Fibroblast of skin of back (primary cell): Measurements from ENCODE around the gene APP.

ENCODE experiments used
- DNase-seq: peaks from one replicate; pipeline ENCODE4 v3.0.0-alpha.2; 2013

The APP gene

DNA sequence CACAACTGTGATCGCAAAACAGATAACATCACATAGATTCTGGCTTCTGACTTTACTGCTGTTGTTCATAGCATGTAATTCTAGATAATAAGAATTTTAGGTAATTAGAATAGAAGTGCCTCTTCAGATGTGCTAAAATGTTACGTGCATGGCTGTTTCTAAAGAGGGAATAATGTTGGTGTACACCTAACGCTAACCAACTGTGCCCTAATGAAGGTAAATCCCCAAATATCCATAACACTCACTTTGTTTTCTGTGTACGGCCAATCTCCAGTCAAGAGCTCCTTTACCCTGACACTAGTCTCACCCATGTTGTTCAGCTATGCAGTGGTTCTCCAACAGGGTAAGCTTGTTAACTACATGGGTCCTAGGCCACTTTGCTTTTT lies 44.4 kb downstream of the APP start:
- DNase-seq, result no peak

DNA sequence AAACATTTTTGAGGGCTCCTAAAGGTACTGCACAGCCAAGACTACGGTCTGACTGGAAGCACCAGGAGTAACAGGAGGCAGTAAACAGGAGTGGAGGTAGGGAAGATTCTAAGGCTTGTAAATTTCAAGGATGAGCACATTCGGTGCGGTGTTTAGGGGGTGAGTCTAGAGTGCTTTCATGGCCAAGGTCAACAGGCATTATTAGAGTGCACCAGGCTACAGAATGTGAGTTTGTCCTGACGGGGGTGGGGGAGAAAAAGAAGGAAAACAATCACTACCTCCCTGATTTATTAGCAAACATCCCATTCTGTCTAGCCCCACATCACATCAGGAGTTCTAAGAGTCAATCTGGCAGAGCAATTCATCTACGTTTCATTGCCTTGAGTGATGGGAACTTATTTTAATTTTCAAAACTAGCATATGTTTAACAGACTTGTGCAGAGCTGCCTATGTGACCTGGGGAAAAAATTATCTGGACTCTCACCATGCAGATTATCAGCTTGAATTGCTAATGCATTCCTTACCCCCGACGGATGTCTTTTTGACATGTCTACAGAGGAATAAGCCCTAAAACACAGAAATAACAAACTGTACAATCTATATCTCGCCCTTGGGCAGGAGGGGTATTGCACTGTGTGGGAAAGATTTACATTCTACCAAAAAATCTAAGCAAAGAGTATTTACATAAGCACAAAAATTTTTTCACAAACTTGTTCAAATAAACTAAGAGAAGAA lies 45.0 kb downstream of the APP start:
- DNase-seq, result peak; percentile 16

DNA sequence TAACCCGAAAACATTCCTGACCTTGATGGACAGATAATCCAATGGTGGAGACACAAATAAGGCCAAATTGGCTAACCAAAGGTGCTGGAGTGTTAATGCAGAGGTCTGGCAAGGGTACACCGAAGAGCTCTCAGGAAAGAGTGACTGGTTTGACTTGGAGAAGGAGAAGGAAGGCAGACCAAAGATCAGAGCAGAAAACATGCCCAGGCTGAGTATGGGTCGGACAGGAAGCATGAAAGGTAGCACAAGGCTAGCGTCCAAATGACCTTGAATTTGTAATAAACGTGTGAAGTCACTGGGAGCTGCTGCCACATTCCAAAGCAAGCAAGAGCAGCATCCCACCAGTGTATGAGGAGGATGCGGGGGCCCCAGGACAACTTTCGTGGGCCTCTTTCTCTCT lies 45.7 kb downstream of the APP start:
- DNase-seq, result no peak

DNA sequence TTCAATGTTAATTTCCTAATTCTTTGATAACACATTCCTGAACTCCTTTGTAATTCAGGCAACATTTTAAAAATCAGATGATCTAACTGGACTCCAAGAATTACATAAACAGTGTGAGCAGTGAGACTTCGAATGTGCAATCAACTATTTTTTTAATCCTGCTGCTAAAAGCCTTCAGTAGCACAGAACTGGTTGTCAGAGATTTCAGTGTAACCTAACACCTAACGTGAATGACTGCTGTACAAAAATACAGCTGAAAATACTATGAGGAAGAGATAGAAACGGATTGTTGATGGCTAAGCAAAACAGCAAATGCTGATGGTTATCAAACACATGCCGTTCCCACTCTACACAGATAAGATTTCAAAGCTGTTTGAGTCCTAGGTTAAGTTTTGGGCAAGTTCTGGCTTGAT lies 46.1 kb downstream of the APP start:
- DNase-seq, result peak; percentile 21

DNA sequence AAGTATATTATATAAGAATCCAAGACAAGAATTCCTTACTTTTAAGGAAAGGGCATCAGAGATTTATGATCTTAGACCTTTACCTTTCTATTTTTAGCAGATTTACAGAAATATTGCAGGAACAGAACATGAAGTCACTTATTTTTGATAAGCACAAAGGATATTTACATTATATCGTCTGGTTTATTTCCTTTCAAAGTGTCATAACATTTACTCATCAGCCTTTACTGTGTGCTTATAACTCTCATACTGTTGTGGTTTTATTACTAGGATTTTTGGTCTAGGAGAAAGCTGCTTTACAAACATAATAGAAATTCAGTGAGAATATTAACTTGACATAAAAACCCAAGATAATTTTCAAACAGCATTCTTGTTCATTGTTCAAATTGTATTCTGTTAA lies 47.6 kb downstream of the APP start:
- DNase-seq, result peak; percentile 41

DNA sequence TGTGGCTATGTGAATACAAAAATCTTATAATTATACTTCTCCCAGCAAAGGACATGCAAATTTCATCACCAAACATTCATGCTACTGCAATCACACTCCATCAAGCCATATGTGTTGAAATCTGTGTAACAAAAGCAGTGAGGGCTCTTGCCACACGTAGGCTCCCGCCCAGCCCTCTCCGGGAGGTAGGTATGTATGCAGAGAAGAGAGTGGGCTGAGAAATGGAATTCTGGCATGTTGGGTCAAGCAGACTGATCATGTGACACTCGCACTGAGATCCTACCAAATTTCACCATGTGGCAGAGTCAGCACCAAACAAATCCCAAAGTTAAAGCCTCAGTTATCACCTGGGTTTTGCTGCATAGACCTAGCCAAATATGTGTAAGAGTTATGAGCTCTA lies 49.7 kb downstream of the APP start:
- no peak for DNase-seq

DNA sequence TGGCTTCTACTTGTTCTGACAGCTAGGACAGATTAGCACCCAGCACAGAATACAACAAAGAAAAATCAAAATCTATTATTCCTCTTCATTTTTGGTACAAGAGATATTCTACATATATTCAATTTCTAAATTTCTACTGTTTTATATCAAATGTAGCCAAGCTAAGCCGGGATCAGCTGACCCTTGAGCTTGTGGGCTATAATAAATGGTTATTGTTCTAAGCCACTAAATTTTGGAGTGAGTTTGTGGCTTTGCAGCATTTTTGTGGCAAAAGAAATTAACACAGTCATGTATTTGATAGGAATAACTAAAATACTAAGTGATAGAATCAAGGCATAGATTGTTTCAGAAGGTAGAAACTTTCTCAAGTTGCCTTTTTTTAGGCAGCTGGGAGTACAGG lies 50.7 kb downstream of the APP start:
- no peak for DNase-seq

DNA sequence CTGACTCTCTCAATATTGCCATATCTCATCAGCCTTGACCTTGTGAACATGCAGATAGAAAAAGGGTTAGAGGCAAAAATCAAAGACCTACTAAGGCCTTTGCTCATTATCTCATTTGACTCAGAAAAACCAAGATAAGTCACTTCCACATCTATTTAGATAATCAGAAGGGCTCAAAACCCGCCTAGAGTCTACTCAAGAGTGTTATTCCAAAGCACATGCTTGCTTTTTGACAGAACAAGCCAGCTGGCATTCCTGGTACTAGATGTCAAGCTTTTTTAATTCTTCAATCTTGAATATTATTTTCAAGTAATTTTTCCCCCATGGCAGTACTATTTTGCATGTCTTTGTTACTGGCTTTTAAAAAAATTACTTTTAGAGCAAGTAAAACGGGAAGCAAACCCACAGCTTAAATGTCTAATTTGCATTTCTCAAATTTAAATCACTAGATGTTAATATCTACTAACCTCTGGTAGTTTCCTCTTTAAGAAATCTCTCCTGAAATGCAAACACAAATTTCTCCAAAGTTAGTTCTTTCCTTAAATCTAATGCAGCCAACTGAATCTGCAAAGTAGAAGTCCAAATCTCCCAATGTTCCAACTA lies 51.5 kb downstream of the APP start:
- no peak for DNase-seq

DNA sequence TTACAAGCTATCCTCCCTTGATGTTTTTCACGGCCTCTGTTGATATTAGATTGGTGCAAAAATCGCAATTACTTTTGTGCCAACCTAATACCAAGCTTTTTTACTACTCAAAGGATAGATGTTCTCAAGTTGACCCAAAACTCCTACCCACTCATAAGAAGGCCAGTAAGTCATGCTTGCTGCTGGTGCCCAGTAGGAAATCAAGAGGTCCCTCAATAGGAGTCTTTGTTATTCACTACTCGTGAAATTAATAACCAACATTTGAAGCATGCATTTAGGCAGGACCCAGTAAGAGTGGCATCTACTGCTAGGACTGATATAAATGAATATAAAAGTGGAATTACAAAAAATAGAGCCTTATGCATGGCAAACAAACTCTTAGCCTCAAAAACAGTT lies 52.6 kb downstream of the APP start:
- no peak for DNase-seq

DNA sequence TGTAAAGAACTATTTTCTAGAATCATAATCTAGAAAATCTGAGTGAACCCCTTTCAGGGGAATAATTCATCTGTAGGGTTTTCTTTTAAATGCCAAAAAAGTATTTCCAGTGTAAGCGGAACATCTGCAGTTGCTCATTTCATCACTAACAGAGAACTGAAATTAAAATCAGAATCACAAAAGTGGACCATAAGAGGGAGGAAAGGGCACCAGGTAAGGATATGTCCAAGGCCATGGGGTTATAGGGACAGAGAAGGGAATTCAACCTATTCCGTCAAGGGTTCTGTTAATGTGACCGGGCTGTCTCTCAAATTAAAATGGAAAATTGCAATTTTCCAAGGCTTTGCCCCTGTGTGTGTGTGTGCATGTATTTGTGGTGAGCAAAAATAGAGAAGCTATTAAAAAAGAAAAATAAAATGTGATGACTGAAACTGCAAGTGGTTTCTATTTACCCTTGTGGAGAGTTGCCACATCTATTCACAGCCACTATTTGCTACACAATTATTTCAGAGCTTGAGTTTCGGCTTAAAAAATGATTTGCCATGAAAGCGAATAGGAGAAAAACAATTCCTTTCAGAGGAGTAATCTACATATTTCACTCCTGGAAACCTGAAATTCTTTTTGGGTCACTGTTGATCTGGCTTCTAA lies 53.1 kb downstream of the APP start:
- no peak for DNase-seq

DNA sequence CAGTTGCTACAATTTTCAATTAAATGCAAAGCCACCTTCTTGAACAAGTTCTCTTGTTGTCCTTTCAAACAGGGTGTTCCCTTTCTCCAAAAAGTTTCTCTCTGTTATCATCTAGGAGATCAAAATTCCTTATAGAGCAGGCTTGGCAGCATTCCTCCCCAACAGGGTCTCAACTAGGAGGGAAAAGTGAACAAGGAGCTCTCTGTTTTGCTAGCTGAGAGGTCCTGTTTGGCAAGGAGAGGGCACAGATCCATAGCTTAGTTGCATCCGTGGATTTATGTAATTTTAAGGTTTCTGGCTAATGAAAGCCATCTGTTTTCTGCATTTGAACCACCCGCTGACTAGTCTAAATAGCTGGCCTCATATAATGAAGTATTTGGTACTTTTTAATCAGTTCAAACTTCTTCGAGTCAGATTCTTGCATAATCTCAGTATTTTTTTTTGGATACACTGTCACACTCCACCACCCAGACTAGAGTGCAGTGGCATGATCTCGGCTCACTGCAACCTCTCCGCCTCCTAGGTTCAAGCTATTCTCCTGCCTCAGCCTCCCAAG lies 54.0 kb downstream of the APP start:
- peak; percentile 45 for DNase-seq

DNA sequence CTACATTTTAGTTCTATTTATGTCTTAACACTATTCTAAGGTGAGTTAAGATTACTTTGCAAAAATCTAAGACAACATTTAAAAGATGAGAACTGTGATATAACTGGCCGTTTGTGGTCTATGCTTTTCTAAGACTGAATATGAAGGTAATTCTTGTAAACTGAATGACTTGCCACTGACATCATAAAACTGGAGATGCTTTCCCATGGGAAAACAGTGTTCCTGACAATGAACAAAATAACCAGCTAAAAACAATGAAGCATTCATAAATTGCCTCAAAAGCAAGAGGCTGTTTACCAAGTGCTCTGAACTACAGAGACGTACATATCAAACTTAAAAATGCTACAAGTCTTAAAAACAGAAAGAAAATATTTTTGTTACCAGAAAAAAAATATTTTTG lies 54.7 kb downstream of the APP start:
- peak; percentile 50 for DNase-seq

DNA sequence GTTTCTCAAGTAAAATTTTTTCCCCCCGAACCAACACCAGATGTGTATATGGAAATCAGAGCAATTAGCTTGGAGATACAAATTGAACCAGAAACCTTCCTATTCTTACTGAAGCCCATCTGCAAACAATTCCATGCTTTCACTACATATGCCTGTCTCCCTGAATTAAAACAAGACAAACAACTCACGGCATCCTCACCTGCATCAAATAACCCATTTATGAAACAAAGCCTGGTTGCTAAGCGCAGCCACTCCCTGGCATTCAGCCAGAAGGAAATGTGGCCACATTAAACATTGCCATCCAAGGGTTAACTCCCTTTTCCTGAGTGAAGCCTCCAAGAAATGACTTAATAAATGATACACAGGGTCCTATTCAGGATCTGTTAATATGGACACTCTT lies 55.3 kb downstream of the APP start:
- DNase-seq, result no peak

DNA sequence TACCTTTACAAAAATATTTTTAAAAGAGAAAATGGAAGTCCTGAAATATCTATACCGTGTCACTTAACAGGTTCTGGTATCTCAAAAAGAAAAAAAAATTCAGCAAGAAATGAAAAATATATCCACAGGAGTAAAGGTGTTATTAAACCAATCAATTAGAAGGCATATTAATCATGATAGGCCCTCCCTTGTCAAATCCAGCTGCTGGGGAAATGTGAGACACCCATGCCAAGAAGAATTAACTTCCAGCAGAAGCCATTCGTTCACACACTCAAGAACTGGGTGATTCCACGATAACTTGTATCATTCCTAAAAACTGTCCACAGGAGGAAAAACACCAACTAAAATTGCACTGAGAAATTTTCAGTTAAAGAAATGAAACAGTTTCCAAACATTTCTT lies 57.6 kb downstream of the APP start:
- DNase-seq, result no peak

DNA sequence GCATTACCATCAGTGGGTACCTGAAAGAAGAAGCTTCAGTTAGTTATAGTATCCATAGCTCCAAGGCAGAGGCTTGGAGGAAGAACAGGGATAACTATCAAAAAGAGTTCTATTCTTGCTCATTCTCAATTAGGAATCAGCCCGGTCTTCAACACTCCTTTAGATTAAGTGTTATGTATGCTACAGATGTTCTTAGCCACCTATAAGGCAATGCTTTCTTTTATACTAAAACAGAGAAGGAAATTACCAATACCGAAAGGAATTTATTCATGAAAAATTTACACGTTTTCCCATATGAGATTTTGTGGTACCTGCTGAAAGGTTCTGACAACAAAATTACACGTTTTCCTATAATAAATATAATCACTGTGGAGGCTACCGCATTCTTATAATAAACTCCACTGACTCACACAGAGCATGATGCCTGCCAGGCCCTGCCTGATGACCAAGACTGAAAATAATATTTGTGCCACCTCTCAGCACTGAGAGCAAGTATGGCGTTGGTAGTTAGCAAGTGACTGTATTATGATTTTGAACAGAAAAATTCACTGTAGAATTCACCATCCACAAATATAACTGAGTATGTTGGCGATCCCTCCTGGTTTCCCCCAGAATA lies 58.3 kb downstream of the APP start:
- DNase-seq, result no peak

DNA sequence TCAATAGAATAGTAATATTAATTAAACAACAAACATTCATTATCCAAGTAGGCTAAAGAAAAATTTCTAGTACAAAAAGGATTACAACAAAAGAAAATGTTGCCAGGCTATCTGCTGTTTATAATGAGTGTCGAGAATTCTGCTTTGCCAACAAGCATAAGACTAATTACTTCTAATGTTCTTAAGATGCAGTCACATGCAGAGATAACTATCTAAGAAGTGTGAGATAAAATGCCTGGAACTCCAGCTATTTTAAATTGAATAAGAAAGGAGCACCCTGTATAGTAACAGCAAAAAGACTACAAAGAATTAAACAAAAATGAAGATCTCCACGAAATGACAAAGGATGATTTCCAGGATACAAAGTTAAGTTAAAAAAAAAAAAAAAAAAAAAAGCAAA lies 59.9 kb downstream of the APP start:
- DNase-seq, result no peak

DNA sequence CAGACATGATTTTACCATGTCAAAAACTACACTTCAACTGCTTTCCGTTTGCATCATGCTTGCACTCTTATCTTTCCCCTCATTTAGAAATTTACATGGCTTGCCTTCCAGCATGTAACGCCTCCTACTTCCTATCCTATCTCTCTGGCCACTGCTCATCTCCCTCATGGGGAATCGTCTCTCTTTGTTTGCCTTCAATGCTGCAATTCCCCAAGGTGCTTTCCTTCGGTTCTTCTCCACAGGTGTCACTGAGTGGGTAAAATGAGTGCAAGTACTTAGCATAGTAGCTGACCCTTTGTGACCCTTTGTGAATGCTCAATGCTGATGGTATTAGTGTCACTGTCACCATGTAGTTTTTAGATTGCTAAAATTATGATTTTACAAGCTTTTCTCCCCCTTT lies 63.1 kb downstream of the APP start:
- no peak for DNase-seq

DNA sequence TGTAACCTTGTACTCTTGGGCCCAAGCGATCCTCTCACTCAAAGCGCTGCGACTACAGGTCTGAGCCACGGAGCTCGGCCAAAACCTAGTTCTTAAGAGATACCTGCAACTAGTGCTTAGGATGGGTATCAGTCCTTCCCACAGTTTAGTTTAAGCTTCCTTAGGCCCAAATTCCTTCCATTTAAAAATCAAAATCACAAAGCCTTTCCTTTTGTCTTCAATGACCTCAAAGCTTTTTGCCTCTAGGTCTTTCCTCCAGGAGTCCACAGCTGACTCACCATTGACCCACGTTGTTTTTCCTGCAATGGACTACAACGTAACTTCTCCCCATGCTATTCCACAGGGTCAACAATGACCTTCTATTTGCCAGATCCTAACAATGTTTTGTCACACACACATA lies 64.0 kb downstream of the APP start:
- DNase-seq, result no peak

DNA sequence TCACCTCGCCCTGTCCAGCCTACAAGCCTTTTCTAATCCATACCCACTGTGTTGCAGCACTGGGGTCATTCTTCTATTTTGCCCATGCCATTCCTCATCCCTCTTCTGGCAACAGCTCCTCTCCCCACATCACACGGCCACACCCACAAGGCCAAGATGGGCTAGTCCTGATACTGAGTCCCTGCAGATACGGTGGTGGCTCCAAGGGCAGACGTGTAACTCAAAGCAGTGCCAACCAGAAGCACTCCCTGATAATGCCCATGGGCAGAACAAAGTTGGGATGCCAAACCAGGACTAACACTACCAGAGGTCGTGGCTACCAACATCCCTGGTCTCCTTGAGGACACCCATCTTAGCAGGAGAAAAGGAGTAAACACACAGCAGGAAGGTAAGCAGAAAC lies 64.8 kb downstream of the APP start:
- no peak for DNase-seq

DNA sequence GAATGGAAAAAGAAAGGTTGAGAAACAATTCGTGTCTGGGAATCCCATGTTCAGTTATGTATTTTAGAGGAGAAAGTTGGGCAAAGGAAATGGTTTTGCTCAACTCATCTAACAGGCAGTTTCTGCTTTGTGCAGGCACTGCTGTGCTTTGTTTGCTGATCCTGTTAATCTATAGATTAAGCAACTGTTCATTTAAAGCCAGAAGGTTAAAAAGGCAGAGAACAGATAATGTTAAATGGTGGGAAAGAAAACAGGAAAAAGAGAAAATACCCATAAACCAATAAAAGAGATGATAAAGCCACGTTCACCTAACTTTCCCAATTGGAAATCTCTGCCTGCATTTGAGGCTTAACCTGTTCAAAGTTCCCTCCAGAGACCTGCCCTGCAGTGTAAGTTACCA lies 70.0 kb downstream of the APP start:
- DNase-seq, result no peak

DNA sequence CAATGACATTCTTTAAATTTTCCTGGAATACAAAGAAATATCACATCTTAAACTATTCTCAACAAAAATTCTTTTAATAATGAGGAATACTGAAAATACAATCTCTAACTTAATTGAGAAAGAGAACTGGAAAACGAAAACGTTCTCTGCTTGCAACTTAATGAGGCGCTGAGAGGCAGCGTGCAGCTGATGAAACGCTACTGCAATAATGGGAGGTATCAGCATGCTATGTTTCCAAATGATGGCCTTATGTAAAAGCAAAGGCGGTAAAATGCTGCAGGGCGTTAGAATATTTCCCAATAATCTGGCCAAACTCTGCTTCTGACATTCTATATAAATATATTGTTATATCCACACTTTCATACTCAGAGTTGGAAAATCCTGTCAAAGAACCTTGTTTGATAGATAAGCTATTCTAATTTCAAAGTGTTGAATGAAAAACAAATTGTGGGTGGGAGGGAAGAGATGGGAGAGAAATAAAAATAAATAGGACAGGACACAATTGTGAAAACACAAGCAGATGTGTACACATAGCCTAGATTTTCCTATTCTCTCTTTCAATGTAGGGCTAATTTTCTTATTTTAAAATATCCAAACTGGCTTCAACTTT lies 70.9 kb downstream of the APP start:
- DNase-seq, result peak; percentile 71

DNA sequence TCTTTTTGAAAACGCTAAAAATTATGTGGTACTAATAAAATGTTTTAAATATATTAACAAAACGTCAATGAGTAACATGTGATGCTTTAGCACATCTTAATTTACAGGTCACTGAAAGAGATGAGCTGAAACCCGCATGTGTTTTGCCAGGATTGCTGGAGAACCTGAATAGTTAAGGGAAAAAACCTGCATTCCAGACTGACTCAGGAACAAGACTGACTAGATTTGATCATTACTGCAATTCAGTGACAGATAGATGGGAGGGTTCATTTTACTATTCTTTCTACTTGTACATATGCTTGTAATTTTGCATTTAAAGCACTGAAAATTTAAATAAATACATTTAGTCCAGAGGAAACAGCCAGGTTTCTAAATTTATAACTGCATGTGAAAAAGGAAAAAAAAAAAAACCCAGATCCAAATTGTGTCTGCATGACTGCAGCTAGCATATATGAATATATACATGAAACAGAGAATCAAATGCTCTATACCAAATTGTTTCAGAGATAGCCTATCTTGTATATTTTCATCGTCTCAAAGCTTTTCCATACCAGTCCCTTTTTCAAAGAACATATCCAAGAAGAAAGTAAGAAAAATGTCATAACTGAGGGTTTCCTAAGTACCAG lies 71.7 kb downstream of the APP start:
- peak; percentile 23 for DNase-seq

DNA sequence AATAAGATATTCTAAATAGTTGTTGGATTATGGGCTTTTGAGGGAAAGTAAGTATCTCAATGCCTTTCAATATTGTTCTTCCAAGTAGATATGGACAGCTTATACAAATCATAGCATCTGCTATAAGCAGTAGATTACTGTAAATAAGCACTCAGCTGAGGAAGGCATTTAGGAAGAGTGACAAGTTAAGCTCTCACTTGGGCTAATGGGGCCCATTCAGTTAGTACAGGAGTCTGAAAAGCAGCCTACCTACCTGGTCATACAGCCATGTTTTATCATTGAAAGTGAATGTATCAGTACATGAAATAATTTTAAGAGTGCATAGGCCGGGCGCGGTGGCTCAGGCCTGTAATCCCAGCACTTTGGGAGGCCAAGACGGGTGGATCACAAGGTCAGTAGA lies 73.1 kb downstream of the APP start:
- DNase-seq, result no peak
